Measurements from ENCODE around the gene SPIN1. TPM values are rescaled to one million over a fixed set of nuclear protein-coding genes. Genes with fewer than 3 reads are reported as not detected.

SPIN1 gene
- total and polyA plus RNA-seq, 2 donors (not counting 1 experiment from before 2014, with no cell fraction given), result 9.9 to 24.9 TPM

DNA sequence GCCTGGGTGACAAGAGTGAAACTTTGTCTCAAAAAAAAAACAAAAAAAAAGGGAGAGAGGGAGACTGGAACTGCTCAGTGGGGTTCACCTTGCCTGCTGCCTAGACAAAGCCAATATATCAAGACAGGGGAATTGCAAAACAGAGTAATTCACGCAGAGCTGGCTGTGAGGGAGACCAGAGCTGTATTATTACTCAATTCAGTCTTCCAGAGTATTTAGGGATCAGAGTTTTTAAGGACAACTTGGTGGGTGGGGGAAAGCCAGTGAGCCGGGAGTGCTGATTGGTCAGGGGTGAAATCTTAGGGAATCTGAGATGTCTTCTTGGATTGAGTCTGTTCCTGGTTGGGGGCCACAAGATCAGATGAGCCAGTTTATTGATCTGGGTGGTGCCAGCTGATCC lies 25.6 kb upstream of the SPIN1 start:
- TF ChIP-seq, protein P1, sequence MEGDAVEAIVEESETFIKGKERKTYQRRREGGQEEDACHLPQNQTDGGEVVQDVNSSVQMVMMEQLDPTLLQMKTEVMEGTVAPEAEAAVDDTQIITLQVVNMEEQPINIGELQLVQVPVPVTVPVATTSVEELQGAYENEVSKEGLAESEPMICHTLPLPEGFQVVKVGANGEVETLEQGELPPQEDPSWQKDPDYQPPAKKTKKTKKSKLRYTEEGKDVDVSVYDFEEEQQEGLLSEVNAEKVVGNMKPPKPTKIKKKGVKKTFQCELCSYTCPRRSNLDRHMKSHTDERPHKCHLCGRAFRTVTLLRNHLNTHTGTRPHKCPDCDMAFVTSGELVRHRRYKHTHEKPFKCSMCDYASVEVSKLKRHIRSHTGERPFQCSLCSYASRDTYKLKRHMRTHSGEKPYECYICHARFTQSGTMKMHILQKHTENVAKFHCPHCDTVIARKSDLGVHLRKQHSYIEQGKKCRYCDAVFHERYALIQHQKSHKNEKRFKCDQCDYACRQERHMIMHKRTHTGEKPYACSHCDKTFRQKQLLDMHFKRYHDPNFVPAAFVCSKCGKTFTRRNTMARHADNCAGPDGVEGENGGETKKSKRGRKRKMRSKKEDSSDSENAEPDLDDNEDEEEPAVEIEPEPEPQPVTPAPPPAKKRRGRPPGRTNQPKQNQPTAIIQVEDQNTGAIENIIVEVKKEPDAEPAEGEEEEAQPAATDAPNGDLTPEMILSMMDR (IDR thresholded peaks at IDR 0.05), result no peak
- no peak for TF ChIP-seq EZH2 (IDR thresholded peaks at IDR 0.05; ENCODE audit: borderline replicate concordance, insufficient read depth, low read depth, low read length, poor library complexity, severe bottlenecking)
- Mint-ChIP-seq H3K4me3 (no peak overlapping the region), H3K4me1 (no peaks in the 10 kb centered on the region), H3K9me3 (ENCODE audit: insufficient read depth) (peaks cover 7% of the 10 kb centered on the region), H3K27ac (no peak overlapping the region), H3K27me3 (peaks cover 12% of the 10 kb centered on the region)
- Histone ChIP-seq H4K20me1 (ENCODE audit: control insufficient read depth, insufficient read depth, low read length, poor library complexity, severe bottlenecking) (no peaks in the 10 kb centered on the region), H3K4me3 (ENCODE audit: control extremely low read depth in 1 of 5, extremely low read depth in 1 of 5, insufficient read depth in 1 of 5, low read depth in 2 of 5, low read length in 4 of 5) (no peak overlapping the region), H3K79me2 (ENCODE audit: control insufficient read depth, insufficient read depth, low read length) (no peaks in the 10 kb centered on the region), H3K9me3 (ENCODE audit: control extremely low read depth in 1 of 3, control insufficient read depth in 2 of 3, insufficient read depth in 1 of 3, low read length in 2 of 3) (peaks cover 0 to 6% (median 4%) of the 10 kb centered on the region in 3 donors), H3K4me2 (replicated peaks; ENCODE audit: low read depth, low read length, poor library complexity, severe bottlenecking) (no peak overlapping the region), H3K4me1 (ENCODE audit: control insufficient read depth in 2 of 2, insufficient read depth in 2 of 2, low read length in 2 of 2) (no peaks in the 10 kb centered on the region), H3K36me3 (replicated peaks in 1 of 2; ENCODE audit: control extremely low read depth in 1 of 2, control insufficient read depth in 1 of 2, extremely low read depth in 1 of 2, insufficient read depth in 2 of 2, low read length in 1 of 2) (no peaks in the 10 kb centered on the region), H2AFZ (ENCODE audit: insufficient read depth, low read depth, low read length, poor library complexity, severe bottlenecking) (no peak overlapping the region), H3K27me3 (replicated peaks in 1 of 4; ENCODE audit: control extremely low read depth in 1 of 4, control insufficient read depth in 3 of 4, insufficient read depth in 4 of 4, low read length in 3 of 4) (no peaks in the 10 kb centered on the region), H3K9ac (ENCODE audit: low read length) (no peak overlapping the region), H3K27ac (ENCODE audit: low read length in 2 of 2) (no peak overlapping the region)
- intact Hi-C loops (cut with micrococcal nuclease), result no loop called here
- 100% methylated on average over 1 of the region's 2 CpGs for WGBS (ENCODE audit: insufficient coverage)
- POLR2A ChIA-PET, result no interaction called here
- no peak for DNase-seq
- CTCF ChIA-PET, result no interaction called here
- no peak for ATAC-seq (ENCODE audit: low read depth)

DNA sequence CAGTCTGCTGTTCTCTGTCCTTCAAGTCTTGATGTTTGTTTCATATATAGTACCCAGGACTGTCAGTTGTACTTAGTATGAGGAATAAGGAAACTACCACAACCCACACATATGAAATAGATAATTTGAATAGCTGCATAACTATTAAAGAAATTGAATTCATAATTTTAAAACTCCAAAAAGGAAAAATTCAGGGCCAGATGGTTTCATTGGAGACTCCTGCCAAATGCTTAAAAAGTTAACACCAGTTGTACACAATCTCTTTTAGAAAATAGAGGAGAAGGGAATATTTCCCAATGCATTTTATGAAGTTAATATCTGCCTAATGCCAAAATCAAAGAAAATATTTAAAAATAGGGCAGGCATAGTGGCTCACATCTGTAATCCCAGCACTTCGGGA lies 24.6 kb upstream of the SPIN1 start:
- Mint-ChIP-seq H3K27me3 (peaks cover 12% of the 10 kb centered on the region), H3K9me3 (ENCODE audit: insufficient read depth) (peaks cover 7% of the 10 kb centered on the region), H3K4me3 (no peak overlapping the region), H3K27ac (no peak overlapping the region), H3K4me1 (no peaks in the 10 kb centered on the region)
- Histone ChIP-seq H3K4me2 (replicated peaks; ENCODE audit: low read depth, low read length, poor library complexity, severe bottlenecking) (no peak overlapping the region), H3K79me2 (ENCODE audit: control insufficient read depth, insufficient read depth, low read length) (no peaks in the 10 kb centered on the region), H4K20me1 (ENCODE audit: control insufficient read depth, insufficient read depth, low read length, poor library complexity, severe bottlenecking) (no peaks in the 10 kb centered on the region), H3K4me3 (ENCODE audit: control extremely low read depth in 1 of 5, extremely low read depth in 1 of 5, insufficient read depth in 1 of 5, low read depth in 2 of 5, low read length in 4 of 5) (no peak overlapping the region), H3K9ac (ENCODE audit: low read length) (no peak overlapping the region), H3K4me1 (ENCODE audit: control insufficient read depth in 2 of 2, insufficient read depth in 2 of 2, low read length in 2 of 2) (no peaks in the 10 kb centered on the region), H2AFZ (ENCODE audit: insufficient read depth, low read depth, low read length, poor library complexity, severe bottlenecking) (no peak overlapping the region), H3K9me3 (ENCODE audit: control extremely low read depth in 1 of 3, control insufficient read depth in 2 of 3, insufficient read depth in 1 of 3, low read length in 2 of 3) (peaks cover 0 to 14% (median 8%) of the 10 kb centered on the region in 3 donors), H3K27me3 (replicated peaks in 1 of 4; ENCODE audit: control extremely low read depth in 1 of 4, control insufficient read depth in 3 of 4, insufficient read depth in 4 of 4, low read length in 3 of 4) (no peaks in the 10 kb centered on the region), H3K27ac (ENCODE audit: low read length in 2 of 2) (no peak overlapping the region), H3K36me3 (replicated peaks in 1 of 2; ENCODE audit: control extremely low read depth in 1 of 2, control insufficient read depth in 1 of 2, extremely low read depth in 1 of 2, insufficient read depth in 2 of 2, low read length in 1 of 2) (no peaks in the 10 kb centered on the region)
- POLR2A ChIA-PET, result no interaction called here
- TF ChIP-seq EZH2 (IDR thresholded peaks at IDR 0.05; ENCODE audit: borderline replicate concordance, insufficient read depth, low read depth, low read length, poor library complexity, severe bottlenecking), result no peak
- TF ChIP-seq, protein P1 (IDR thresholded peaks at IDR 0.05), result no peak
- no peak for ATAC-seq (ENCODE audit: low read depth)
- WGBS (ENCODE audit: insufficient coverage), result no CpG with 5 or more reads among the region's 1 CpG
- no peak for DNase-seq
- intact Hi-C loops (cut with micrococcal nuclease), result no loop called here
- CTCF ChIA-PET, result no interaction called here

Measured in B cell (primary cell).